LNCaP clone FGC (cell line): ENCODE measurements around the gene XRRA1.
"Not testable (repeated sequence)": the region's sequence is repeated elsewhere in the genome, so short reads cannot be mapped to it uniquely, and the experiment has no call there.

Source experiments
- DNase-seq: peaks from one replicate; pipeline ENCODE4 v3.0.0-alpha.2; 2011; ENCODE audit warnings: low read depth
- H3K4me3 ChIP-seq: 2 replicates; pipeline ENCODE4 v1.5.1; 2011; ENCODE audit warnings: mild to moderate bottlenecking, low read depth, low read length, control low read depth
- CTCF ChIP-seq: IDR thresholded peaks from 2 replicates; pipeline ENCODE4 v1.5.1; 2012; ENCODE audit warnings: mild to moderate bottlenecking; ENCODE audit not compliant: control insufficient read depth, insufficient read depth; ENCODE audit errors: extremely low read depth

The XRRA1 gene

DNA sequence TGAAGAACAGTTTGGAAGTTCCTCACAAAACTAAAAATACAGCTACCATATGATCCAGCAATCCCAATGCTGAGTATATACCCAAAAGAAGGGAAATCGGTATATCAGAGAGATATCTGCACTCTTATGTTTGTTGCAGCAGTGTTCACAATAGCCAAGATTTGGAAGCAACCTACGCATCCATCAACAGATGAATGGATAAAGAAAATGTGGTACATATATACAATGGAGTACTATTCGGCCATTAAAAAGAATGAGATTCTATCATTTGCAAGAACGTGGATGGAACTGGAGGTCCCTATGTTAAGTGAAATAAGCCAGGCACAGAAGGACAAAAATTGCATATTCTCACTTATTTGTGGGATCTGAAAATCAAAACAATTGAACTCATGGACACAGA, 46.5 kb downstream of the XRRA1 start:
- DNase-seq = no peak
- TF ChIP-seq CTCF = no peak
- no peak overlapping the region for H3K4me3 ChIP-seq

DNA sequence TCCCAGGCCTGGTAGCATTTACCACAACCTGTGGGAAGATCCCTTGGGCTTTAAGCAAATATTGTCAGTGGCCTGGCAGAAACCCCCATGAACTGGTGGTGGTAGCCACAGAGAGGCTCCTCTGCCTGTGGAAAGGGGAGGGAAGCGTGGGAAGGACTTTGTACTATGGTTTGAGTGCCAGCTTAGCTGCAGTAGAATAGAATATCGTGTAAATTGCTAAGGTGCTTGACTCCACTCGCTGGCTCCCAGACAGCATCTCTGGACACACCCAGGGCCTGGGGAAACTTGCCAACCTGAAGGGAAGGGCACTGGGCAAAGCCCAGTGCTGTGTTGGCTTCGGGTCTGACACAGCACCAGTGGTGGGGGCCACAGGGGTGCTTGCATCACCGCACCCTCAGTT, 52.6 kb downstream of the XRRA1 start:
- no peak for DNase-seq
- no peak overlapping the region for H3K4me3 ChIP-seq
- TF ChIP-seq CTCF = no peak

- DNase-seq = no peak
- H3K4me3 ChIP-seq = no peak overlapping the region
- no peak for TF ChIP-seq CTCF
Observed at GRCh38 chr11:74895340-74896116, 53.4 kb downstream of the XRRA1 start.

DNA sequence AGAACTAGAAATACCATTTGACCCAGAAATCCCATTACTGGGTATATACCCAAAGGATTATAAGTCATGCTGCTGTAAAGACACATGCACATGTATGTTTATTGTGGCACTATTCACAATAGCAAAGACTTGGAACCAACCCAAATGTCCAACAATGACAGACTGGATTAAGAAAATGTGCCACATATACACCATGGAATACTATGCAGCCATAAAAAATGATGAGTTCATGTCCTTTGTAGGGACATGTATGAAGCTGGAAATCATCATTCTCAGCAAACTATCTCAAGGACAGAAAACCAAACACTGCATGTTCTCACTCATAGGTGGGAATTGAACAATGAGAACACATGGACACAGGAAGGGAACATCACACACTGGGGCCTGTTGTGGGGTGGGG, 55.9 kb downstream of the XRRA1 start:
- not testable (repeated sequence) for DNase-seq, H3K4me3 ChIP-seq

GRCh38 chr11:74877132-74877531, 71.8 kb downstream of the XRRA1 start:
- no peak overlapping the region for H3K4me3 ChIP-seq
- DNase-seq = no peak
- peak; percentile 28 for TF ChIP-seq CTCF

DNA sequence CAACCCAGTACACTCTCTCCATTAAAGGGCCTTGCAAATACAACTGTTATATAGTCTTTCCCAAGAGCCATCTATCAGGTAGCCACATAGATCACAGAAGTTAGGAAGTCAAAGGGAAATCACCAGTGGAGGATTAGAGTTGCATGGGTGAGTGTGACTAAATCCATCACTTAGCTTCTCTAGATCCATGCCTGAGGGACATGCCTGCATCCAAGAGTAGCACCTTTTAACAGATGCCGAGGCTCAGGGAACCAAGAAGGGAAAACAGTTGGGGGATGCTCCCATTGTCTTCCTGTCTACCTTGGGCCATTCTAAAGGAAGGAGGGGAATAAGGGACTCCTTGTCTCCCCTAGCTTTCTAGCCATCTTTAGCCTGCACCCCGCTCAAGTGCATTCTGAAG, 77.9 kb downstream of the XRRA1 start:
- TF ChIP-seq CTCF = no peak
- DNase-seq = no peak
- H3K4me3 ChIP-seq = no peak overlapping the region

DNA sequence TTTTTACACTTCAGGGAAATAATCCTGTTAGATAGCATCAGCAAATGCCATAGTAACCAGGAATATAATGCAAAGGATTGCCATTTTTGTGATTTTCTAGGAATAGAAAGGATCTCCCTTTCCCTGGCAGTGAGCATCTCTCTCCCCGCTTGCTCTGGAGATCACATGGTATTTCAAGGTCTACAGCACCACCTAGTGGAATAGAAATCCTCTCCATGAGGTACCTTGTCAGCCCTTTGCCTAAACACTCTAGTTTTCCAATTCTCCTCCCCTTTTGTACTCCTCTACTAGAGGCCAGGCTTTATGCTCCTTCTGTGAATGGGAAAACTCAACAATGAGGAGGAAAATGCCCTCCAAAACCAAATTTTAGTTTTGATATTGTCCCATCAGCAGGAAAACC, 78.4 kb downstream of the XRRA1 start:
- DNase-seq = peak; percentile 26
- H3K4me3 ChIP-seq = no peak overlapping the region
- TF ChIP-seq CTCF = peak; percentile 62
